Progenitor cell of endocrine pancreas (in vitro differentiated cells): ENCODE results near the gene CENPP. TPM values are rescaled to one million over a fixed set of nuclear protein-coding genes. Genes with fewer than 3 reads are reported as not detected.

ENCODE experiments used
- DNase-seq: peaks from one replicate; pipeline ENCODE4 v3.0.0; 2021; ENCODE audit warnings: low spot score; ENCODE audit not compliant: unreplicated experiment
- H3K27ac Mint-ChIP-seq: 2 replicates; pipeline ENCODE4 v1.8.0; 2021; ENCODE audit warnings: mild to moderate bottlenecking, moderate library complexity, mixed read lengths
- H3K27me3 Mint-ChIP-seq: 2 replicates; pipeline ENCODE4 v1.8.0; 2021; ENCODE audit warnings: mixed read lengths
- H3K36me3 Mint-ChIP-seq: 2 replicates; pipeline ENCODE4 v1.8.0; 2022; ENCODE audit warnings: mixed read lengths; ENCODE audit not compliant: insufficient read depth
- H3K4me1 Mint-ChIP-seq: 2 replicates; pipeline ENCODE4 v1.8.0; 2021; ENCODE audit warnings: low read depth, mixed read lengths
- H3K4me3 Mint-ChIP-seq: 2 replicates; pipeline ENCODE4 v1.8.0; 2021; ENCODE audit warnings: low read depth, mild to moderate bottlenecking, moderate library complexity, mixed read lengths
- H3K9me3 Mint-ChIP-seq: 2 replicates; pipeline ENCODE4 v1.8.0; 2021; ENCODE audit warnings: low read depth, mixed read lengths
- CTCF ChIP-seq: fragments of 200-600 bp; sonication (generic); IDR thresholded peaks from one replicate; pipeline ENCODE4 v1.5.0; 2021; ENCODE audit warnings: antibody characterized with exemption, mild to moderate bottlenecking; ENCODE audit not compliant: unreplicated experiment
- total RNA-seq: library from RNA; stranded (reverse); gene quantifications from 2 replicates; pipeline ENCODE4 v1.2.1, GENCODE V29; 2021

CENPP gene
- total RNA-seq, 1 donor from 2014 or later = 5.0 TPM

DNA sequence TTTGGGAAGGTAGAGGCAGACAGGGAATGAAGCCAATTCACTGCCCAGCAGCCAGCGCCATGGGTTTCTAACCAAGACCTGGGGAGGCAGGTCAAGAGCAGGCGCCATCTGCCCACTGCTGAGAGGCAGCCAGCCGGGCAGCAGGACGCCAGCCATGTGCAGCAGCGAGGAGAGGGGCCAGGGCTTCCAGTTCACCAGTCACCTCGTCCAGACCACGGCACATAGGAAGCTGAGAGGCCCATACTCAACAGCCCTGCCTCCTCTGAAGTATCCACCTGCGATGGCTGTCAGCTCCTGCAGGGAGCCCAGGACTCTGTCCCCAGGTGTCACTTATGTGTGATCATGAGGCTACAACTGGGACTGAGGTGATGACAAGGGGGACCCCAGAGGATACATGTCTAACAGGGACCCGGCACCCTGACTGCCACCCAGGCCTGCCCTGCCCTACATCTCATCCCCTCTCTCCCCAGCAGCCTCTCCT, 314.1 kb downstream of the CENPP start:
- H3K27ac Mint-ChIP-seq = no peak overlapping the region
- no peak overlapping the region for H3K4me3 Mint-ChIP-seq
- peaks cover 8% of the 10 kb centered on the region for H3K36me3 Mint-ChIP-seq
- H3K4me1 Mint-ChIP-seq = no peaks in the 10 kb centered on the region
- H3K9me3 Mint-ChIP-seq = no peaks in the 10 kb centered on the region
- DNase-seq = no peak
- no peaks in the 10 kb centered on the region for H3K27me3 Mint-ChIP-seq
- TF ChIP-seq CTCF = no peak

GRCh38 chr9:92640398-92641091, 314.8 kb downstream of the CENPP start:
- Mint-ChIP-seq H3K27ac (no peak overlapping the region), H3K4me3 (no peak overlapping the region), H3K36me3 (peaks cover 14% of the 10 kb centered on the region), H3K27me3 (no peaks in the 10 kb centered on the region), H3K4me1 (no peaks in the 10 kb centered on the region), H3K9me3 (no peaks in the 10 kb centered on the region)
- no peak for DNase-seq
- no peak for TF ChIP-seq CTCF

GRCh38 chr9:92641092-92641809, 315.5 kb downstream of the CENPP start:
- no peaks in the 10 kb centered on the region for H3K27me3 Mint-ChIP-seq
- peak overlapping the region; percentile 34 for H3K27ac Mint-ChIP-seq
- no peaks in the 10 kb centered on the region for H3K4me1 Mint-ChIP-seq
- DNase-seq = no peak
- H3K36me3 Mint-ChIP-seq = peaks cover 17% of the 10 kb centered on the region
- no peak overlapping the region for H3K4me3 Mint-ChIP-seq
- H3K9me3 Mint-ChIP-seq = no peaks in the 10 kb centered on the region
- no peak for TF ChIP-seq CTCF

DNA sequence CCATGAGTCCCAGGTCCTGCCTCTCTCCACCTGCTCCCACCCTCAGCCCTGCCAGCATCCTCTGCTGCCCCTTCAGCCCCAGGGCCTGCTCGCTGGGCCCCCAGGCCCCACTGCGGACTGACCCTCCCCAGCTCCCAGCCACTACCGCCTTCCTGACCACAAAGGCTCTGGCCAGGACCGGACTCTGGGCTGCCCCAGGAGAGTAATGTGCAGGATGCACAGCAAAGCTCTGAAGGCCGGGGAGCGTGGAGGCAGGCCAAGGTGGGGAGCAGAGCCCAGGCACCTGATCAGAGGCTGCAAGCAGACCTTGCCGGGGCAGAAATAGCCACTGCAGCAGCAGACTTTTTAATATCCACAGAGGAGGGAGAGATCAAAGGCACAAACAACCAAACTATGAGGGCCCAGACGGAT, 316.3 kb downstream of the CENPP start:
- H3K27me3 Mint-ChIP-seq = no peaks in the 10 kb centered on the region
- H3K4me1 Mint-ChIP-seq = no peaks in the 10 kb centered on the region
- TF ChIP-seq CTCF = no peak
- H3K4me3 Mint-ChIP-seq = no peak overlapping the region
- no peak overlapping the region for H3K27ac Mint-ChIP-seq
- H3K9me3 Mint-ChIP-seq = no peaks in the 10 kb centered on the region
- H3K36me3 Mint-ChIP-seq = peaks cover 22% of the 10 kb centered on the region
- no peak for DNase-seq

GRCh38 chr9:92642564-92642963, 316.8 kb downstream of the CENPP start:
- no peaks in the 10 kb centered on the region for H3K9me3 Mint-ChIP-seq
- no peak overlapping the region for H3K4me3 Mint-ChIP-seq
- H3K4me1 Mint-ChIP-seq = no peaks in the 10 kb centered on the region
- H3K27me3 Mint-ChIP-seq = no peaks in the 10 kb centered on the region
- H3K36me3 Mint-ChIP-seq = peaks cover 27% of the 10 kb centered on the region
- no peak for DNase-seq
- no peak for TF ChIP-seq CTCF
- no peak overlapping the region for H3K27ac Mint-ChIP-seq
